GM19372 (cell line): Measurements from ENCODE around the gene INHA.

Experiments used
- ATAC-seq: cut with Tn5 transposase; IDR thresholded peaks from one replicate; pipeline ENCODE4 v1.9.1; 2021; ENCODE audit warnings: mild to moderate bottlenecking, low read depth, moderate library complexity; ENCODE audit not compliant: unreplicated experiment

INHA gene

GRCh38 chr2:219572237-219573001 lies at the start of gene INHA:
TSS of gene INHA (plus strand) at chr2:219572310. CDS start at chr2:219572375, 65 bp downstream.
- no peak for ATAC-seq

GRCh38 chr2:219523031-219523671 lies 49.0 kb upstream of the INHA start:
- no peak for ATAC-seq

GRCh38 chr2:219524817-219525216 lies 47.3 kb upstream of the INHA start:
- ATAC-seq: no peak

GRCh38 chr2:219525533-219526232 lies 46.4 kb upstream of the INHA start:
- ATAC-seq: no peak

- no peak for ATAC-seq
These were observed 45.6 kb upstream of the INHA start for GRCh38 chr2:219526320-219527075.

GRCh38 chr2:219527076-219527394 lies 45.1 kb upstream of the INHA start:
- ATAC-seq: no peak

- no peak for ATAC-seq
These were observed 44.6 kb upstream of the INHA start for GRCh38 chr2:219527472-219527871.

- ATAC-seq: peak; percentile 94
These were observed 41.8 kb upstream of the INHA start for GRCh38 chr2:219530048-219530963.

GRCh38 chr2:219531639-219532377 lies 40.3 kb upstream of the INHA start:
- ATAC-seq: no peak

GRCh38 chr2:219532378-219532649 lies 39.8 kb upstream of the INHA start:
- no peak for ATAC-seq

GRCh38 chr2:219533930-219534661 lies 38.0 kb upstream of the INHA start:
- ATAC-seq: no peak

GRCh38 chr2:219536425-219536824 lies 35.7 kb upstream of the INHA start:
- no peak for ATAC-seq

GRCh38 chr2:219536967-219537366 lies 35.1 kb upstream of the INHA start:
- ATAC-seq: no peak

- ATAC-seq: no peak
These were observed 34.2 kb upstream of the INHA start for GRCh38 chr2:219537657-219538488.

GRCh38 chr2:219538504-219538951 lies 33.6 kb upstream of the INHA start:
- no peak for ATAC-seq

- no peak for ATAC-seq
These were observed 32.9 kb upstream of the INHA start for GRCh38 chr2:219538956-219539788.
